Type B pancreatic cell (in vitro differentiated cells): ENCODE measurements around the gene RTEL1. TPM values are rescaled to one million over a fixed set of nuclear protein-coding genes. Genes with fewer than 3 reads are reported as not detected.

Experiments used
- DNase-seq: peaks from one replicate; pipeline ENCODE4 v3.0.0; 2021; ENCODE audit warnings: mixed read lengths; ENCODE audit not compliant: unreplicated experiment; ENCODE audit errors: extremely low spot score
- H3K27ac Mint-ChIP-seq: 2 replicates; pipeline ENCODE4 v1.8.0; 2021; ENCODE audit warnings: mild to moderate bottlenecking, mixed read lengths
- H3K27me3 Mint-ChIP-seq: 2 replicates; pipeline ENCODE4 v1.8.0; 2021; ENCODE audit warnings: mixed read lengths
- H3K36me3 Mint-ChIP-seq: 2 replicates; pipeline ENCODE4 v1.8.0; 2021; ENCODE audit warnings: mixed read lengths
- H3K4me1 Mint-ChIP-seq: one replicate; pipeline ENCODE4 v1.8.0; 2021; ENCODE audit warnings: mixed read lengths; ENCODE audit not compliant: unreplicated experiment
- H3K4me3 Mint-ChIP-seq: 2 replicates; pipeline ENCODE4 v1.8.0; 2021; ENCODE audit warnings: mild to moderate bottlenecking, mixed read lengths
- H3K9me3 Mint-ChIP-seq: 2 replicates; pipeline ENCODE4 v1.8.0; 2021; ENCODE audit warnings: mixed read lengths
- CTCF ChIP-seq: fragments of 200-600 bp; sonication (generic); conservative IDR thresholded peaks from 2 replicates; pipeline ENCODE4 v1.5.0; 2021; ENCODE audit warnings: antibody characterized with exemption, mild to moderate bottlenecking
- total RNA-seq: library from RNA; stranded (reverse); gene quantifications from 2 replicates; pipeline ENCODE4 v1.2.1, GENCODE V29; 2021; ENCODE audit warnings: low replicate concordance

The RTEL1 gene
- total RNA-seq, 1 donor from 2014 or later: 39.2 TPM

- Mint-ChIP-seq H3K36me3 (no peaks in the 10 kb centered on the region), H3K4me1 (peaks cover 3% of the 10 kb centered on the region), H3K4me3 (no peak overlapping the region), H3K9me3 (no peaks in the 10 kb centered on the region), H3K27me3 (no peaks in the 10 kb centered on the region), H3K27ac (peak overlapping the region; percentile 29)
- TF ChIP-seq CTCF: no peak
- no peak for DNase-seq
Observed at GRCh38 chr20:63743210-63743970, 85.3 kb downstream of the RTEL1 start.

GRCh38 chr20:63744158-63744557 lies 86.0 kb downstream of the RTEL1 start:
- no peak for DNase-seq
- Mint-ChIP-seq H3K27me3 (no peaks in the 10 kb centered on the region), H3K27ac (no peak overlapping the region), H3K4me3 (no peak overlapping the region), H3K4me1 (peaks cover 3% of the 10 kb centered on the region), H3K9me3 (no peaks in the 10 kb centered on the region), H3K36me3 (no peaks in the 10 kb centered on the region)
- TF ChIP-seq CTCF: no peak

- no peak overlapping the region for H3K27ac Mint-ChIP-seq
- TF ChIP-seq CTCF: no peak
- H3K4me1 Mint-ChIP-seq: peaks cover 3% of the 10 kb centered on the region
- DNase-seq: no peak
- no peaks in the 10 kb centered on the region for H3K9me3 Mint-ChIP-seq
- no peaks in the 10 kb centered on the region for H3K36me3 Mint-ChIP-seq
- no peak overlapping the region for H3K4me3 Mint-ChIP-seq
- no peaks in the 10 kb centered on the region for H3K27me3 Mint-ChIP-seq
Observed at GRCh38 chr20:63744574-63745423, 86.7 kb downstream of the RTEL1 start.

- Mint-ChIP-seq H3K27ac (peak overlapping the region; percentile 71), H3K4me1 (peaks cover 3% of the 10 kb centered on the region), H3K36me3 (no peaks in the 10 kb centered on the region), H3K4me3 (no peak overlapping the region), H3K9me3 (no peaks in the 10 kb centered on the region), H3K27me3 (no peaks in the 10 kb centered on the region)
- no peak for TF ChIP-seq CTCF
- DNase-seq: no peak
Observed at GRCh38 chr20:63745424-63745805, 87.3 kb downstream of the RTEL1 start.

Other genes with a start within 250 kb of the RTEL1 start
- 4.4 and 47.3 TPM in 2 replicates for gene KCNQ2, start 185.7 kb upstream of the RTEL1 start, total RNA-seq
- gene EEF1A2, start 159.2 kb upstream of the RTEL1 start, total RNA-seq: 20.5 and 30.2 TPM in 2 replicates
- gene PPDPF, start 137.5 kb upstream of the RTEL1 start, total RNA-seq: 280 and 422 TPM in 2 replicates
- gene PTK6, start 120.9 kb upstream of the RTEL1 start, total RNA-seq: 0.12 and 0.21 TPM in 2 replicates
- not detected in 2 replicates for gene SRMS, start 110.6 kb upstream of the RTEL1 start, total RNA-seq
- gene FNDC11, start 104.2 kb upstream of the RTEL1 start, total RNA-seq: 0.52 and 1.4 TPM in 2 replicates
- gene HELZ2, start 84.1 kb upstream of the RTEL1 start, total RNA-seq: 24.2 and 43.1 TPM in 2 replicates
- gene GMEB2, start 31.2 kb upstream of the RTEL1 start, total RNA-seq: 11.9 and 13.9 TPM in 2 replicates
- 38.9 and 40.8 TPM in 2 replicates for gene STMN3, start 4.9 kb upstream of the RTEL1 start, total RNA-seq
- not detected in 2 replicates for gene TNFRSF6B, start 38.3 kb downstream of the RTEL1 start, total RNA-seq
- 37.2 and 45.0 TPM in 2 replicates for gene ARFRP1, start 49.7 kb downstream of the RTEL1 start, total RNA-seq
- gene ZGPAT, start 49.7 kb downstream of the RTEL1 start, total RNA-seq: 28.7 and 32.8 TPM in 2 replicates
- 6.3 and 11.3 TPM in 2 replicates for gene LIME1, start 78.4 kb downstream of the RTEL1 start, total RNA-seq
- gene SLC2A4RG, start 81.5 kb downstream of the RTEL1 start, total RNA-seq: 52.6 and 75.6 TPM in 2 replicates
- 9.8 and 13.6 TPM in 2 replicates for gene ZBTB46, start 173.0 kb downstream of the RTEL1 start, total RNA-seq
- gene ABHD16B, start 203.2 kb downstream of the RTEL1 start, total RNA-seq: not detected in 2 replicates
- gene TPD52L2, start 207.0 kb downstream of the RTEL1 start, total RNA-seq: 76.5 and 96.3 TPM in 2 replicates
- gene DNAJC5, start 236.8 kb downstream of the RTEL1 start, total RNA-seq: 44.1 and 51.9 TPM in 2 replicates